GM23248 (cell line): Measurements from ENCODE around the gene GALNT18.

Experiments used
- EZH2 ChIP-seq: fragments of 200-600 bp; sonication (generic); IDR thresholded peaks from 2 replicates; pipeline ENCODE4 v1.6.1; 2018; ENCODE audit warnings: antibody characterized with exemption, mild to moderate bottlenecking; ENCODE audit not compliant: insufficient read depth, poor library complexity, severe bottlenecking
- EZH2phosphoT487 ChIP-seq: fragments of 200-600 bp; sonication (generic); IDR thresholded peaks from 2 replicates; pipeline ENCODE4 v1.6.1; 2018; ENCODE audit warnings: antibody characterized with exemption, moderate library complexity, mild to moderate bottlenecking, low read depth; ENCODE audit not compliant: insufficient read depth

DNA sequence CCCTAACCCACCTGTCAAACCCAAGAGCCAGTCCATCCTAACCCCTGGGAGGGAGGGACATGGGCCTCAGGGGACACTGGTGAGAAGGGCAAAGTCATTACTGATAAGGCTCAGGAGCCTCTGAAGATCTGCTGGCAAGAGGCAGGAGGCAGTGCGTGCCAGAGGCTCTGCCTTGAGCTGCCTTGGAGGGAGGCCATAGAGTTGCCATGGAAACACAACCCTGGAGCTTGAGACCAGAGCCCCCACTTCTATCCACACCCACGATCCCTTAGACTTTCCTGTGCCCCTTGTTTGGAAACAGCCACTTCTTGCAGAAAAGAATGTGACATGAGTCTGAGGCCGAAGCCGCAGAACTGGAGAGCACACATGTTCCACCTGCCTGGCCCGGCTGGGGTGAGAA is 179.0 kb downstream of the GALNT18 start:
- TF ChIP-seq EZH2phosphoT487 (no peak), EZH2 (no peak)
